SH-SY5Y (cell line): ENCODE data around the gene BST1.

ENCODE experiments used
- GATA2 ChIP-seq: IDR thresholded peaks from 2 replicates; pipeline ENCODE4 v1.6.1; 2011; ENCODE audit warnings: mild to moderate bottlenecking, low read depth, low read length
- GATA3 ChIP-seq: IDR thresholded peaks from 2 replicates; pipeline ENCODE4 v1.6.1; 2011; ENCODE audit warnings: low read depth, mild to moderate bottlenecking, low read length, moderate library complexity

Gene BST1

DNA sequence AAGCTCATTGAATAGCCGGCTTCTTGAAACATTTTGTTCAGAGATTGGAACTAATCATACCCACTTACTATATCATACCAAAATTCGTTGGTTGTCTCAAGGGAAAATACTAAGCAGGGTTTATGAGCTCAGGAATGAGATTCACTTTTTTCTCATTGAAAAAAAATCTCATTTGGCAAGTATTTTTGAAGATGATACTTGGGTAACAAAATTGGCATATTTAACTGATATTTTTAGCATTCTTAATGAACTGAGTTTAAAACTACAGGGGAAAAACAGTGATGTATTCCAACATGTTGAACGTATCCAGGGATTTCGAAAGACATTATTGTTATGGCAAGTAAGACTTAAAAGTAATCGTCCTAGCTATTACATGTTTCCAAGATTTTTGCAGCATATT lies 14.8 kb upstream of the BST1 start:
- TF ChIP-seq GATA3 (no peak), GATA2 (no peak)

DNA sequence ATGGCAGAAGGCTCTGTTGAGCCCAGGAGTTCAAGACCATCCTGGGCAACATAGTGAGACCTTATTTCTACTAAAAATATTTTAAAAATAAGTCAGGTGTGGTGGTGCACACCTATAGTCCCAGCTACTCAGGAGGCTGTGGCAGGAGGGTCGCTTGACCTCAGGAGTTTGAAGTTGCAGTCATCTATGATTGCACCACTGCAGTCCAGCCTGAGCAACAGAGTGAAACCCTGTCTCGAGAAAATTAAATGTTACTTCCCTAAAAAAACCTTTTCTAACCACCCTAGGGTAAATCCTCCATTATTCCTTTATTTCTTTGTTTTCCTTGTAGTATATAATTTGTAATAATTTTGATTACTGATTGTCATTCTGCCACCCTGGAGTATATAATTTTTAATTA lies 13.3 kb upstream of the BST1 start:
- no peak for TF ChIP-seq GATA2
- no peak for TF ChIP-seq GATA3

GRCh38 chr4:15690020-15690809 lies 12.7 kb upstream of the BST1 start:
- TF ChIP-seq GATA3 (no peak), GATA2 (no peak)

- no peak for TF ChIP-seq GATA2
- no peak for TF ChIP-seq GATA3
These were observed 11.3 kb upstream of the BST1 start for GRCh38 chr4:15691346-15692135.

DNA sequence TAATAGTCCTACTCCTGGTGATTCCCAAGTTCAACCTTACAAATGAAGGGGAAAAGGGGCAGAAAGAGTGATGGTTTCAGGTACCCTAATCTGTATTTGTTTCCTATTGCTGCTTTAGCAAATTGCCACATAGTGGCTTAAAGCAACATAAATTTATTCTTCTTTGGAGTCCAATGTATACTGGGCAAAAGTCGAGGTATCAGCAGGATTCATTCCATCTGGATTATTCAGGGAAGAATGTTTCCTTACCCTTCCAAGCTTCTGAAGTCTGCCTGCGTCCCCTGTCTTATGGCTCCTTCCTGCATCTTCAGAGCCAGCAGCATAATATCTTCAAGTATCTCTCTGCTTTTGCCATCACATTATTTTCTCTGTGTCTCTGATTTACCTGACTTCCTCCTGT lies 10.3 kb upstream of the BST1 start:
- TF ChIP-seq GATA2 (no peak), GATA3 (no peak)

GRCh38 chr4:15694431-15694830 lies 8.4 kb upstream of the BST1 start:
- TF ChIP-seq GATA2 (no peak), GATA3 (no peak)

- no peak for TF ChIP-seq GATA2
- TF ChIP-seq GATA3, result no peak
These were observed 7.6 kb upstream of the BST1 start for GRCh38 chr4:15695240-15695699.

GRCh38 chr4:15695729-15696128 lies 7.1 kb upstream of the BST1 start:
- TF ChIP-seq GATA3 (no peak), GATA2 (no peak)

- TF ChIP-seq GATA2 (no peak), GATA3 (no peak)
These were observed 6.0 kb upstream of the BST1 start for GRCh38 chr4:15696866-15697265.

DNA sequence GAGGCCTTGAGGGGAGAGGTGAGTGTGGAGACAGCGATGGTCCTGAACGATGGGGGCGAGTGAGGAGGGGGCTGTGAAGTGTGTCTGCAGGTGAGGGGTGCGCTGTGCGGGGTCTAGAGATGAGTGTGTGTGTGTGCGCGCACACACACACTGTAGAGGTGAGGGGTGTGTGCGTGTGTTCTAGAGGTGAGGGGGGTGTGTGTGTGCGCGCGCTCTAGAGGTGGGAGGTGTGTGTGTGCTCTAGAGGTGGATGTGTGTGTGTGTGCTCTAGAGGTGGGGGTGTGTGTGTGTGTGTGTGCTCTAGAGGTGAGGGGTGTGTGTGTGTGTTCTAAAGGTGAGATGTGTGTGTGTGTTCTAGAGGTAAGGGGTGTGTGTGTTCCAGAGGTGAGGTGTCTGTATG lies 574 bp downstream of the BST1 start:
- TF ChIP-seq GATA2 (no peak), GATA3 (no peak)

GRCh38 chr4:15704129-15704528 lies 1.3 kb downstream of the BST1 start:
- TF ChIP-seq GATA2 (no peak), GATA3 (no peak)

DNA sequence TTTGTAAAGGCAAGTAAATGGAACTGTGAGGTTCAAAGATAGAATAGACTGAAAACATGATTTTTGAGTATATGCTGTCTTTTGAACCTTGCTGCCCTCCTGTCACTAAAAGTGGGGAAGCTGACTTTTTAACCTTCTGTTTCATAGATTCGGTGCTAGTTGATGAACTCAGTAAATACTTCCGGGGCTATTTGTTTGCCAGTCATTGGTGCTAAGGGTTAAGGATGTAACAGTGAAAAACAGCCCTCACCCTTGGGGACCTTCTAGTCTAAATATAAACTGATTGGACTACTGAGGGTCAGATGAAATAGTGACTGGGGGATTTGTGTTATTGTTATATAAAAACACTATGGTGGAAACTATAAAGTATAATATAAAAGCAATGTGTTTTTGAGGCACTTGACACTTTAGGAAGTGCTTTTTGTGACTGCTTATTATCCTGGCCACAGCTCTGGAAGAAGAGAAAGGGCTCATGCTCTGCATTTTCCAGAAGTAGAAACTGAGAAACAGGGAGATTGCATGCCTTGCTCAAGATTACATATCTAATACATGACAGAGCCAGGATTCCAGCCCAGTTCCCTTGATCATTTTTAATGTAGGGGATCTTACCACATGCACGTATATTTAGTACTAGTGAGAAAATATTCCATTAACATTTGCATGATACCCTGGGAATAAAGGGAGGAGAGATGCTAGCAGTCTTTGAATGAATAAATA lies 3.9 kb downstream of the BST1 start:
- no peak for TF ChIP-seq GATA2
- TF ChIP-seq GATA3, result no peak

DNA sequence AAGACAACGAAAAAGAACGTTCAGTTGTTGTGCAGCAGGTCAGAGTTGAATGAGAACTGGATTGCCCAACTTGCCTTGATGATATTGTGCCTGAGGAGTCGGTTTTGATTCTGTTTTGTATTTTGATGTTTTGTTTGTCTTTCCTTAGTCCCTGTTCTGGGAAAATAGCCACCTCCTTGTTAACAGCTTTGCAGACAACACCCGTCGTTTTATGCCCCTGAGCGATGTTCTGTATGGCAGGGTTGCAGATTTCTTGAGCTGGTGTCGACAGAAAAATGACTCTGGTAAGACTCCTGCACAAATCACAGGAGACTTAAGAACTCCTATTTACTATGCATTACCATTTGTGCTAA lies 4.5 kb downstream of the BST1 start:
- TF ChIP-seq GATA2 (no peak), GATA3 (no peak)

GRCh38 chr4:15711762-15712161 lies 8.9 kb downstream of the BST1 start:
- TF ChIP-seq GATA3 (no peak), GATA2 (no peak)

- TF ChIP-seq GATA3, result no peak
- TF ChIP-seq GATA2, result no peak
These were observed 9.3 kb downstream of the BST1 start for GRCh38 chr4:15712214-15712613.
